H9 (cell line): ENCODE measurements around the gene TOP3B. TPM values are rescaled to one million over a fixed set of nuclear protein-coding genes. Genes with fewer than 3 reads are reported as not detected.

ENCODE experiments used
- DNase-seq: peaks from one replicate; pipeline ENCODE4 v3.0.0-alpha.2; 2017
- H2AFZ ChIP-seq: one replicate; pipeline ENCODE4 v1.6.1; 2013; ENCODE audit warnings: mild to moderate bottlenecking, low read length, control low read depth, moderate library complexity
- H2AK5ac ChIP-seq: 2 replicates; pipeline ENCODE4 v1.6.1; 2013; ENCODE audit warnings: low read length, control low read depth, mixed read lengths; ENCODE audit not compliant: insufficient read length
- H2BK120ac ChIP-seq: one replicate; pipeline ENCODE4 v1.6.1; 2013; ENCODE audit warnings: low read depth, mild to moderate bottlenecking, low read length, control low read depth, inconsistent platforms; ENCODE audit not compliant: poor library complexity, severe bottlenecking
- H2BK12ac ChIP-seq: 2 replicates; pipeline ENCODE4 v1.6.1; 2013; ENCODE audit warnings: low read length, control low read depth, mixed read lengths, low read depth; ENCODE audit not compliant: insufficient read length
- H2BK15ac ChIP-seq: 2 replicates; pipeline ENCODE4 v1.6.1; 2013; ENCODE audit warnings: low read depth, low read length, control low read depth
- H2BK20ac ChIP-seq: one replicate; pipeline ENCODE4 v1.6.1; 2013; ENCODE audit warnings: low read depth, mild to moderate bottlenecking, low read length, control low read depth, inconsistent platforms; ENCODE audit not compliant: poor library complexity, severe bottlenecking
- H2BK5ac ChIP-seq: 2 replicates; pipeline ENCODE4 v1.6.1; 2013; ENCODE audit warnings: low read length, control low read depth, mixed read lengths; ENCODE audit not compliant: insufficient read length
- H3K14ac ChIP-seq: 2 replicates; pipeline ENCODE4 v1.6.1; 2013; ENCODE audit warnings: low read length, control low read depth; ENCODE audit not compliant: insufficient read depth
- H3K18ac ChIP-seq: 2 replicates; pipeline ENCODE4 v1.6.1; 2013; ENCODE audit warnings: low read depth, mild to moderate bottlenecking, mixed read lengths, low read length, control low read depth; ENCODE audit not compliant: insufficient read length
- H3K23ac ChIP-seq: 2 replicates; pipeline ENCODE4 v1.6.1; 2013; ENCODE audit warnings: low read length, control low read depth, mixed read lengths, low read depth; ENCODE audit not compliant: insufficient read length
- H3K23me2 ChIP-seq: 2 replicates; pipeline ENCODE4 v1.6.1; 2013; ENCODE audit warnings: low read depth, mild to moderate bottlenecking, mixed read lengths, low read length, control low read depth; ENCODE audit not compliant: insufficient read length, poor library complexity, severe bottlenecking
- H3K27ac ChIP-seq: 2 replicates; pipeline ENCODE4 v1.5.1; 2013; ENCODE audit warnings: low read length, control low read depth, mixed read lengths, low read depth; ENCODE audit not compliant: insufficient read length
- H3K27me3 ChIP-seq: 2 replicates; pipeline ENCODE4 v1.6.1; 2013; ENCODE audit warnings: low read length, control low read depth, inconsistent platforms; ENCODE audit not compliant: insufficient read depth
- H3K4ac ChIP-seq: 2 replicates; pipeline ENCODE4 v1.6.1; 2013; ENCODE audit warnings: low read depth, mild to moderate bottlenecking, control low read depth, inconsistent platforms, low read length, moderate library complexity
- H3K4me1 ChIP-seq: 2 replicates; pipeline ENCODE4 v1.6.1; 2013; ENCODE audit warnings: low read length, control low read depth, inconsistent platforms; ENCODE audit not compliant: insufficient read depth
- H3K4me2 ChIP-seq: 2 replicates; pipeline ENCODE4 v1.6.1; 2013; ENCODE audit warnings: low read length, control low read depth, mixed read lengths; ENCODE audit not compliant: insufficient read length, insufficient read depth
- H3K56ac ChIP-seq: 2 replicates; pipeline ENCODE4 v1.6.1; 2013; ENCODE audit warnings: low read depth, mild to moderate bottlenecking, mixed read lengths, low read length, control low read depth; ENCODE audit not compliant: insufficient read length
- H3K79me1 ChIP-seq: 2 replicates; pipeline ENCODE4 v1.6.1; 2013; ENCODE audit warnings: low read depth, mild to moderate bottlenecking, moderate library complexity, low read length, control low read depth, inconsistent platforms; ENCODE audit not compliant: insufficient read depth, poor library complexity, severe bottlenecking
- H3K79me2 ChIP-seq: 2 replicates; pipeline ENCODE4 v1.6.1; 2013; ENCODE audit warnings: low read length, control low read depth, inconsistent platforms; ENCODE audit not compliant: insufficient read depth
- H3K9ac ChIP-seq: 2 replicates; pipeline ENCODE4 v1.6.1; 2013; ENCODE audit warnings: low read length, control low read depth, mixed read lengths; ENCODE audit not compliant: insufficient read length; ENCODE audit errors: extremely low read depth
- H3K9me3 ChIP-seq: one replicate; pipeline ENCODE4 v1.6.1; 2013; ENCODE audit warnings: low read depth, low read length, inconsistent platforms; ENCODE audit not compliant: control insufficient read depth
- H3T11ph ChIP-seq: one replicate; pipeline ENCODE4 v1.6.1; 2013; ENCODE audit warnings: mild to moderate bottlenecking, low read length, control low read depth, inconsistent platforms
- H4K20me1 ChIP-seq: one replicate; pipeline ENCODE4 v1.6.1; 2013; ENCODE audit not compliant: control insufficient read depth, insufficient read length, insufficient read depth
- H4K5ac ChIP-seq: 2 replicates; pipeline ENCODE4 v1.6.1; 2013; ENCODE audit warnings: low read depth, mild to moderate bottlenecking, mixed read lengths, low read length, control low read depth; ENCODE audit not compliant: insufficient read length
- H4K8ac ChIP-seq: replicated peaks from 2 replicates; pipeline ENCODE4 v1.6.1; 2013; ENCODE audit warnings: low read length, control low read depth, mixed read lengths, low read depth; ENCODE audit not compliant: insufficient read length
- H4K91ac ChIP-seq: 2 replicates; pipeline ENCODE4 v1.6.1; 2013; ENCODE audit warnings: low read depth, mild to moderate bottlenecking, moderate library complexity, mixed read lengths, low read length, control low read depth; ENCODE audit not compliant: insufficient read length
- H3K27ac Mint-ChIP-seq, 3 experiments: 2 replicates in 2 of 3; 3 replicates in 1 of 3; pipeline ENCODE4 v1.8.0; 2020 to 2021; ENCODE audit warnings: mixed read lengths in 3 of 3, mild to moderate bottlenecking in 1 of 3, moderate library complexity in 1 of 3
- H3K27me3 Mint-ChIP-seq: 2 replicates; pipeline ENCODE4 v1.8.0; 2021; ENCODE audit warnings: low read depth, mild to moderate bottlenecking, moderate library complexity, mixed read lengths
- H3K36me3 Mint-ChIP-seq, 3 experiments: 2 replicates in 2 of 3; 3 replicates in 1 of 3; pipeline ENCODE4 v1.8.0; 2020 to 2021; ENCODE audit warnings: low read depth in 3 of 3, mixed read lengths in 3 of 3; ENCODE audit not compliant: insufficient read depth in 1 of 3
- H3K4me1 Mint-ChIP-seq, 2 experiments: 2 replicates each; pipeline ENCODE4 v1.8.0; 2020; ENCODE audit warnings: mixed read lengths in 2 of 2
- H3K4me3 Mint-ChIP-seq, 2 experiments: 2 replicates in 1 of 2; 3 replicates in 1 of 2; pipeline ENCODE4 v1.8.0; 2020 to 2021; ENCODE audit warnings: mild to moderate bottlenecking in 2 of 2, mixed read lengths in 2 of 2, moderate library complexity in 1 of 2
- H3K9me3 Mint-ChIP-seq, 2 experiments: 2 replicates in 1 of 2; 3 replicates in 1 of 2; pipeline ENCODE4 v1.8.0; 2020; ENCODE audit warnings: mild to moderate bottlenecking in 2 of 2, mixed read lengths in 2 of 2, moderate library complexity in 1 of 2
- CTCF ChIP-seq: fragments of 200-600 bp; sonication (generic); conservative IDR thresholded peaks from 3 replicates; pipeline ENCODE4 v1.8.0; 2021; ENCODE audit warnings: antibody characterized with exemption, mild to moderate bottlenecking
- WGBS: extraction: QIAGEN DNeasy Blood & Tissue Kit; methylation state at CpG from one replicate; pipeline ENCODE4 v1.1.7; 2013; ENCODE audit warnings: missing lambda C conversion rate, low lambda C conversion rate, mixed read lengths; ENCODE audit not compliant: insufficient read length; ENCODE audit errors: extremely low coverage; 5-methylcytosine and 5-hydroxymethylcytosine counted together
- total RNA-seq: library from RNA; stranded (reverse); gene quantifications from 2 replicates; pipeline ENCODE4 v1.2.1, GENCODE V29; 2021

The TOP3B gene
- total RNA-seq, 1 experiment from 2014 or later, result 55.2 TPM

- H3K4ac ChIP-seq, result no peak overlapping the region
- H3K79me2 ChIP-seq, result no peaks in the 10 kb centered on the region
- no peak overlapping the region for H3K27ac ChIP-seq
- no peaks in the 10 kb centered on the region for H4K20me1 ChIP-seq
- peaks cover 99% of the 10 kb centered on the region for H3K27me3 Mint-ChIP-seq
- no peak overlapping the region for H4K91ac ChIP-seq
- TF ChIP-seq CTCF, result no peak
- no peak overlapping the region for H2AK5ac ChIP-seq
- no peaks in the 10 kb centered on the region for H3K23me2 ChIP-seq
- peaks cover 22% of the 10 kb centered on the region; the same call in 1 of the 2 replicates for H3K27me3 ChIP-seq
- no peaks in the 10 kb centered on the region for H3K36me3 Mint-ChIP-seq
- no peak overlapping the region for H3K4me3 Mint-ChIP-seq
- no peak overlapping the region for H3K18ac ChIP-seq
- no peak for DNase-seq
- no peaks in the 10 kb centered on the region for H3K9me3 ChIP-seq
- no peaks in the 10 kb centered on the region for H3K79me1 ChIP-seq
- H2BK15ac ChIP-seq, result no peak overlapping the region
- H4K5ac ChIP-seq, result no peak overlapping the region
- WGBS, result no CpG with 5 or more reads among the region's 6 CpGs
- no peak overlapping the region for H3K4me2 ChIP-seq
- no peak overlapping the region for H2AFZ ChIP-seq
- H2BK5ac ChIP-seq, result no peak overlapping the region
- H2BK20ac ChIP-seq, result no peak overlapping the region
- H3K14ac ChIP-seq, result no peak overlapping the region
- H3K4me1 ChIP-seq, result no peaks in the 10 kb centered on the region
- no peak overlapping the region for H2BK120ac ChIP-seq
- H3K9ac ChIP-seq, result no peak overlapping the region
- H3T11ph ChIP-seq, result no peak overlapping the region
- H3K56ac ChIP-seq, result no peak overlapping the region
- H3K4me1 Mint-ChIP-seq, result peaks cover 10 to 15% of the 10 kb centered on the region in 2 experiments
- no peak overlapping the region for H3K23ac ChIP-seq
- no peak overlapping the region for H3K27ac Mint-ChIP-seq
- H2BK12ac ChIP-seq, result no peak overlapping the region
- H3K9me3 Mint-ChIP-seq, result 0 out of 5 replicates have a peak, but pooled peaks cover 2 to 3% of the 10 kb centered on the region in 2 experiments
- H4K8ac ChIP-seq, result no peak overlapping the region
These were observed 24.0 kb upstream of the TOP3B start for GRCh38 chr22:22006596-22006990.
